Stomach (tissue), 4 donors: ENCODE measurements around the gene HSF4.

Source experiments
- CTCF ChIP-seq, 7 experiments: fragments of 450-650 bp in 4 of 7; fragments of 200-600 bp in 3 of 7; sonication (generic) in 3 of 7; IDR thresholded peaks; one replicate each; pipeline ENCODE4 v1.5.1; 2016 to 2019; ENCODE audit warnings: antibody characterized with exemption in 7 of 7, control low read depth in 2 of 7, mild to moderate bottlenecking in 1 of 7
- EP300 ChIP-seq: sonication (generic); formaldehyde crosslinking; IDR thresholded peaks from one replicate; pipeline ENCODE4 v1.6.1; 2017; ENCODE audit warnings: antibody characterized with exemption
- POLR2A ChIP-seq, 4 donors: fragments of 450-650 bp; IDR thresholded peaks; one replicate each; pipeline ENCODE4 v1.6.1; 2016; ENCODE audit warnings: antibody characterized with exemption in 4 of 4, control low read depth in 2 of 4, mild to moderate bottlenecking in 1 of 4, moderate library complexity in 1 of 4

- TF ChIP-seq CTCF (IDR thresholded peaks at IDR 0.05): no peak
- no peak for TF ChIP-seq POLR2A (IDR thresholded peaks at IDR 0.05)
- TF ChIP-seq EP300: no peak
These were observed 33.2 kb downstream of the HSF4 start for GRCh38 chr16:67197704-67198103.
